Spleen (tissue), 11 donors: Measurements from ENCODE around the gene OPHN1. TPM values are rescaled to one million over a fixed set of nuclear protein-coding genes. Genes with fewer than 3 reads are reported as not detected.

Experiments
- DNase-seq: peaks from one replicate; pipeline ENCODE4 v3.0.0-alpha.2; 2020
- H3K27ac ChIP-seq, 8 donors: fragments of 200-600 bp; sonication (generic) in 7 of 8; 1 replicate in 4 of 8; 2 replicates in 4 of 8; pipeline versions ENCODE4 v1.5.0 to v1.8.0; 2016 to 2021; ENCODE audit warnings: inconsistent platforms in 4 of 8, mild to moderate bottlenecking in 4 of 8, moderate library complexity in 1 of 8
- H3K27me3 ChIP-seq, 7 donors: fragments of 200-600 bp; sonication (generic) in 6 of 7; replicated peaks in 1 of 7; 1 replicate in 4 of 7; 2 replicates in 3 of 7; pipeline versions ENCODE4 v1.5.0 to v1.8.0; 2016 to 2021; ENCODE audit warnings: inconsistent platforms in 3 of 7, mild to moderate bottlenecking in 1 of 7
- H3K36me3 ChIP-seq, 6 donors: fragments of 200-600 bp; sonication (generic) in 5 of 6; 1 replicate in 4 of 6; 2 replicates in 2 of 6; pipeline versions ENCODE4 v1.5.0 to v1.8.0; 2016 to 2021; ENCODE audit warnings: inconsistent platforms in 2 of 6
- H3K4me1 ChIP-seq, 6 donors: fragments of 200-600 bp; sonication (generic) in 5 of 6; 1 replicate in 3 of 6; 2 replicates in 3 of 6; pipeline versions ENCODE4 v1.5.0 to v1.8.0; 2016 to 2021; ENCODE audit warnings: inconsistent platforms in 3 of 6
- H3K4me3 ChIP-seq, 8 donors: fragments of 200-600 bp; sonication (generic) in 7 of 8; 1 replicate in 4 of 8; 2 replicates in 4 of 8; pipeline versions ENCODE4 v1.5.0 to v1.8.0; 2016 to 2021; ENCODE audit warnings: inconsistent platforms in 4 of 8, mild to moderate bottlenecking in 4 of 8, moderate library complexity in 2 of 8
- H3K9me3 ChIP-seq, 8 donors: fragments of 200-600 bp; sonication (generic) in 7 of 8; 1 replicate in 4 of 8; 2 replicates in 4 of 8; pipeline versions ENCODE4 v1.5.0 to v1.8.0; 2016 to 2021; ENCODE audit warnings: inconsistent platforms in 4 of 8
- POLR2A ChIP-seq, 3 donors: fragments of 450-650 bp; IDR thresholded peaks; one replicate each; pipeline ENCODE4 v1.5.1; 2017; ENCODE audit warnings: antibody characterized with exemption in 3 of 3, mild to moderate bottlenecking in 1 of 3
- POLR2AphosphoS5 ChIP-seq, 3 donors: sonication (generic); formaldehyde crosslinking; IDR thresholded peaks; one replicate each; pipeline ENCODE4 v1.5.1; 2017; ENCODE audit warnings: antibody characterized with exemption in 3 of 3
- WGBS, 5 donors: extraction: QIAGEN DNeasy Blood & Tissue Kit in 3 of 5; methylation state at CpG; one replicate each; pipeline versions ENCODE4 v1.1.5 to v1.1.7; 2013 to 2018; 5-methylcytosine and 5-hydroxymethylcytosine counted together
- intact Hi-C: fragments of 100-400 bp; cut with DNase I; formaldehyde crosslinking; loops from one replicate; pipeline ENCODE4 v1.15.0; 2023; ENCODE audit warnings: low total_unique reads
- polyA plus RNA-seq, 3 donors: library from polyadenylated mRNA; stranded (reverse); fragments of 200-250 nt; gene quantifications; one replicate each; pipeline ENCODE4 v1.2.1, GENCODE V29; 2013
- total RNA-seq, 7 donors: library from RNA; depleted of rRNA in 3 of 7; stranded (reverse); fragments of >200 nt in 3 of 7; fragmentation: NEBNext Ultra II Directional in 4 of 7; extraction: Animal tissue kit (Norgen Biotek cat#: 25700) in 4 of 7; gene quantifications; one replicate each; pipeline versions ENCODE4 v1.1.0 to v1.2.1, GENCODE V29; 2016 to 2021
- TF ChIP-seq, protein P1 (sequence below), 11 experiments: fragments of 200-600 bp in 7 of 11; fragments of 450-650 bp in 4 of 11; sonication (generic) in 4 of 11; IDR thresholded peaks in 8 of 11; conservative IDR thresholded peaks in 3 of 11; 1 replicate in 7 of 11; 2 replicates in 4 of 11; pipeline versions ENCODE4 v1.4.0 to v1.8.0; 2016 to 2021; ENCODE audit warnings: antibody characterized with exemption in 11 of 11, inconsistent platforms in 4 of 11, mild to moderate bottlenecking in 1 of 11
- donor health status: healthy with polysubstance abuse.
- donor health status: DM: no; HTN: no; CAD: no; lungs with moderate emphysema.
- donor health status: DM: no; HTN: no; CAD: no.
- donor health status: Bipolar disorder and iron deficiency.
- donor health status: healthy.
- donor health status: DM: no; HTN: no; CAD: no.
- donor health status: DM: yes; HTN: yes; CAD: no.

Gene OPHN1
- total and polyA plus RNA-seq, 10 donors, result 0.20 to 4.6 (median 3.1) TPM

DNA sequence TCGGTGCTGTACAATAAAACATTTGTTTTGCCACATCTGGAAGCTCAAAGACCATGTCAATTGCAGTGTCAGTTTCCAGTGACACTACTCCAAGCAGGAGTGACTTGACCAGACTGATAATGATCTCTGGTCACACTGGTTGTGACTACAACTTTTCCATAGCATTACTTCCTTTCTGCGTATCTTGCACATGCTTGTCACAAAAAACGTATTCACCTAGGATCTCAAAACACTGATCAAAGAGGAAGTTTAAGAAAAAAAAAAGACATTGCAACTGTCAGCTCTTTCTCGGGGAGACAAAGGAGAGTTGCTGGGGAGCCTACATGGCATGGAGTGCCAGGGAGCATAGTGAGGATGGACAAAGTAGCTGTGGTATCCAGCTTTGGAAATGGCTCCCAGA is 60.6 kb downstream of the OPHN1 start:
- 32 to 64% (median 51%) methylated on average over 4 of the region's 4 CpGs for WGBS, 5 donors
- H3K4me3 ChIP-seq, result no peak overlapping the region
- DNase-seq, result no peak
- no peak for TF ChIP-seq POLR2AphosphoS5 (IDR thresholded peaks at IDR 0.05)
- TF ChIP-seq, protein P1, sequence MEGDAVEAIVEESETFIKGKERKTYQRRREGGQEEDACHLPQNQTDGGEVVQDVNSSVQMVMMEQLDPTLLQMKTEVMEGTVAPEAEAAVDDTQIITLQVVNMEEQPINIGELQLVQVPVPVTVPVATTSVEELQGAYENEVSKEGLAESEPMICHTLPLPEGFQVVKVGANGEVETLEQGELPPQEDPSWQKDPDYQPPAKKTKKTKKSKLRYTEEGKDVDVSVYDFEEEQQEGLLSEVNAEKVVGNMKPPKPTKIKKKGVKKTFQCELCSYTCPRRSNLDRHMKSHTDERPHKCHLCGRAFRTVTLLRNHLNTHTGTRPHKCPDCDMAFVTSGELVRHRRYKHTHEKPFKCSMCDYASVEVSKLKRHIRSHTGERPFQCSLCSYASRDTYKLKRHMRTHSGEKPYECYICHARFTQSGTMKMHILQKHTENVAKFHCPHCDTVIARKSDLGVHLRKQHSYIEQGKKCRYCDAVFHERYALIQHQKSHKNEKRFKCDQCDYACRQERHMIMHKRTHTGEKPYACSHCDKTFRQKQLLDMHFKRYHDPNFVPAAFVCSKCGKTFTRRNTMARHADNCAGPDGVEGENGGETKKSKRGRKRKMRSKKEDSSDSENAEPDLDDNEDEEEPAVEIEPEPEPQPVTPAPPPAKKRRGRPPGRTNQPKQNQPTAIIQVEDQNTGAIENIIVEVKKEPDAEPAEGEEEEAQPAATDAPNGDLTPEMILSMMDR (IDR thresholded peaks at IDR 0.05 in 8 of 11, conservative IDR thresholded peaks at IDR 0.05 in 3 of 11), result no peak
- TF ChIP-seq POLR2A (IDR thresholded peaks at IDR 0.05), result no peak
- H3K4me1 ChIP-seq, result no peaks in the 10 kb centered on the region
- H3K27me3 ChIP-seq, result no peaks in the 10 kb centered on the region
- H3K27ac ChIP-seq, result no peak overlapping the region
- intact Hi-C loops, result no loop called here
- no peaks in the 10 kb centered on the region for H3K36me3 ChIP-seq
- H3K9me3 ChIP-seq, result peaks cover 0 to 17% (median 6%) of the 10 kb centered on the region in 8 donors

DNA sequence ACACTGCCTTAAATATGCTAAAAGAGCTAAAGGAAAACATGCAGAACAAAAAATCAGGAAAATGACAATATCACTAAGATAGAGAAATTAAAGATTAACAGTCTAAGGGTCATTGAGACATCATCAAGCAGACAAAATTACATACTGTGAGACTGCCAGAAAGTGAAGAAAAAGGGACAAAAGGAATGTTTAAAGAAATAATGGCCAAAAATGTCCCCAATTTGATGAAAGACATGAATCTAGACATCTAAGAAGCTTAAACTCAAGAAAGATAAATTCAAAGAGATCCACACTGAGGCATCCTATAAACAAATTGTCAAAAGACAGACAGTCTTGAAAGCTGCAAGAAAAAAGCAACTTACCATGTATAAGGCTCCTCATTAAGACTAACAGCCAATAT is 63.7 kb downstream of the OPHN1 start:
- H3K4me3 ChIP-seq, result no peak overlapping the region
- DNase-seq, result no peak
- no peaks in the 10 kb centered on the region for H3K36me3 ChIP-seq
- TF ChIP-seq, protein P1 (IDR thresholded peaks at IDR 0.05 in 8 of 11, conservative IDR thresholded peaks at IDR 0.05 in 3 of 11), result no peak
- TF ChIP-seq POLR2AphosphoS5 (IDR thresholded peaks at IDR 0.05) (no peak), POLR2A (IDR thresholded peaks at IDR 0.05) (no peak)
- intact Hi-C loops, result no loop called here
- no peak overlapping the region for H3K27ac ChIP-seq
- H3K27me3 ChIP-seq, result no peaks in the 10 kb centered on the region
- peaks cover 0 to 17% (median 6%) of the 10 kb centered on the region in 8 donors for H3K9me3 ChIP-seq
- no peaks in the 10 kb centered on the region for H3K4me1 ChIP-seq

DNA sequence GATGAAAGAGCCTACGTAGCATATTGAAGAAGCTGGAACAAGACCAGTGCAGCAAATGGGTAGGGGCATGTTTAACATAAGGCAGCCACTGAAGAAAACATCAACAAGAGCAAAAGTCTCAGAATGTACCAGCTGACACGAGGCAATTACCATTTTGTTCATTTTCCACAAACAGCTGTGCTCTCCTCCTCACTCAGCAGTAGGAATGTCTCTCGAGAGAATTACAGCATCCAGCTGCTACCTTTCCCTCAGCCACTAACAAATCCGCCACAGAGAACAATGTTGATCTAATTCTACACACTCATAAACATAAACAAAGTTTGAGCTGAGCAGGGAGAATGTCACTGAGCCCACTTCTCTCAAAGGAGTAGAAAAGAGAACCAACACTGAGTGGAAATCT is 68.0 kb downstream of the OPHN1 start:
- TF ChIP-seq, protein P1 (IDR thresholded peaks at IDR 0.05 in 8 of 11, conservative IDR thresholded peaks at IDR 0.05 in 3 of 11), result no peak
- TF ChIP-seq POLR2AphosphoS5 (IDR thresholded peaks at IDR 0.05) (no peak), POLR2A (IDR thresholded peaks at IDR 0.05) (no peak)
- no peak overlapping the region for H3K4me3 ChIP-seq
- intact Hi-C loops, result no loop called here
- no peaks in the 10 kb centered on the region for H3K27me3 ChIP-seq
- H3K27ac ChIP-seq, result no peak overlapping the region
- H3K4me1 ChIP-seq, result no peaks in the 10 kb centered on the region
- no peak for DNase-seq
- no peaks in the 10 kb centered on the region for H3K36me3 ChIP-seq
- WGBS, 5 donors, result 44 to 84% (median 79%) methylated on average over 4 of the region's 4 CpGs
- H3K9me3 ChIP-seq, result peaks cover 0 to 16% (median 6%) of the 10 kb centered on the region in 8 donors

DNA sequence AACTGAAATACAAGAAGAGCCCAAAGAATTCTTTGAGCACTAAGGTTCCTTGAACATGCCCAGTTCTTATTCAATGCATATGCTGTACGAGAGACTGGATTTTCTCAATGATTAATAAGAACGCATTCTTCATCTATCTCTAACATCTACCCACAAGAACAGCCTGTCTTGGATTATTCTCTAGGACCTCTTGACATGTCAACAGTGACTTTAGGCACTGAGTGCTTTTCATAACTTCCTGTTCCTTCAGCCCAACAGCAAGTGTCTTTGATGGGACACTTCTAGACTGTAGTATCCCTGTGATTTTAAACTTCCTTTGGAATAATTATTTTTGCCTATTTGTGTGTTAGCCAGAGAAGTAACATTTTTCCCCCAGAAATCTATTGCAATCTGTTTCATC is 69.3 kb downstream of the OPHN1 start:
- H3K27ac ChIP-seq, result no peak overlapping the region
- peaks cover 0 to 3% (median 0%) of the 10 kb centered on the region in 8 donors for H3K9me3 ChIP-seq
- no peaks in the 10 kb centered on the region for H3K27me3 ChIP-seq
- H3K4me3 ChIP-seq, result no peak overlapping the region
- no peaks in the 10 kb centered on the region for H3K4me1 ChIP-seq
- no peak for DNase-seq
- no peak for TF ChIP-seq POLR2A (IDR thresholded peaks at IDR 0.05)
- no peaks in the 10 kb centered on the region for H3K36me3 ChIP-seq
- intact Hi-C loops, result no loop called here
- 65 to 78% (median 73%) methylated on average over 2 of the region's 2 CpGs for WGBS, 5 donors

DNA sequence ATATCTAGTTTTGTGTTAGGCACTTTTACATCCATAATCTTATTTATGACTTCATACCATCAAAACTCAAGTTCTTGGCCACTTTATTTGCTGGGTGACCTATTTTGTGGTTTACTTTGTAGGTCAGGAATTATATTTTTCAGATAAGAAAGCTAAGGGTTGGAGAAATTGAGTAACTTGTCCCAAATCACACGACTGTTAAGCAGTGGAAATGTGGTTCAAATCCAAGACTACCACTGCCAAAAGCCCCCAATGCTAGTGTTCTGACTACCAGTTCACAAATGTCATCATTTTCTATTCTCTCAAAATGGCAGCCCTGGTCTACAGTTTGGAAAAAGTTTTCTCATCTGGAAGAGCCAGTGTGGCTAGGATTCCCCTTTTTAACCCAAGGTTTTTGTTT is 74.6 kb downstream of the OPHN1 start:
- no peak overlapping the region for H3K4me3 ChIP-seq
- H3K36me3 ChIP-seq, result no peaks in the 10 kb centered on the region
- TF ChIP-seq POLR2A (IDR thresholded peaks at IDR 0.05), result no peak
- no peak for TF ChIP-seq POLR2AphosphoS5 (IDR thresholded peaks at IDR 0.05)
- TF ChIP-seq, protein P1 (IDR thresholded peaks at IDR 0.05 in 8 of 11, conservative IDR thresholded peaks at IDR 0.05 in 3 of 11), result no peak
- WGBS, 5 donors, result 33 to 80% (median 65%) methylated on average over 1 of the region's 1 CpG
- H3K4me1 ChIP-seq, result no peaks in the 10 kb centered on the region
- DNase-seq, result no peak
- no peak overlapping the region for H3K27ac ChIP-seq
- H3K9me3 ChIP-seq, result no peaks in the 10 kb centered on the region
- intact Hi-C loops, result no loop called here
- peaks cover 0 to 6% (median 0%) of the 10 kb centered on the region in 7 donors for H3K27me3 ChIP-seq
